GM06990 (cell line): ENCODE data around the gene EPHX1.
"Not testable (repeated sequence)": the region's sequence is repeated elsewhere in the genome, so short reads cannot be mapped to it uniquely, and the experiment has no call there.

ENCODE experiments used
- DNase-seq: peaks from one replicate; pipeline ENCODE4 v3.0.0-alpha.2; 2011; ENCODE audit not compliant: insufficient read length; ENCODE audit errors: extremely low read depth
- H3K27me3 ChIP-seq: replicated peaks from 2 replicates; pipeline ENCODE4 v1.6.0; 2011; ENCODE audit warnings: low read length; ENCODE audit not compliant: control insufficient read depth, insufficient read depth
- H3K36me3 ChIP-seq: 2 replicates; pipeline ENCODE4 v1.5.1; 2011; ENCODE audit warnings: low read length; ENCODE audit not compliant: control insufficient read depth, insufficient read depth
- H3K4me3 ChIP-seq: replicated peaks from 2 replicates; pipeline ENCODE4 v1.5.1; 2011; ENCODE audit warnings: low read depth, mild to moderate bottlenecking, control low read depth, low read length
- TF ChIP-seq, protein P1 (sequence below): IDR thresholded peaks from 2 replicates; pipeline ENCODE4 v1.5.1; 2011; ENCODE audit warnings: low read length, control low read depth, mild to moderate bottlenecking, inconsistent platforms; ENCODE audit not compliant: insufficient read depth, poor library complexity, severe bottlenecking

EPHX1 gene

DNA sequence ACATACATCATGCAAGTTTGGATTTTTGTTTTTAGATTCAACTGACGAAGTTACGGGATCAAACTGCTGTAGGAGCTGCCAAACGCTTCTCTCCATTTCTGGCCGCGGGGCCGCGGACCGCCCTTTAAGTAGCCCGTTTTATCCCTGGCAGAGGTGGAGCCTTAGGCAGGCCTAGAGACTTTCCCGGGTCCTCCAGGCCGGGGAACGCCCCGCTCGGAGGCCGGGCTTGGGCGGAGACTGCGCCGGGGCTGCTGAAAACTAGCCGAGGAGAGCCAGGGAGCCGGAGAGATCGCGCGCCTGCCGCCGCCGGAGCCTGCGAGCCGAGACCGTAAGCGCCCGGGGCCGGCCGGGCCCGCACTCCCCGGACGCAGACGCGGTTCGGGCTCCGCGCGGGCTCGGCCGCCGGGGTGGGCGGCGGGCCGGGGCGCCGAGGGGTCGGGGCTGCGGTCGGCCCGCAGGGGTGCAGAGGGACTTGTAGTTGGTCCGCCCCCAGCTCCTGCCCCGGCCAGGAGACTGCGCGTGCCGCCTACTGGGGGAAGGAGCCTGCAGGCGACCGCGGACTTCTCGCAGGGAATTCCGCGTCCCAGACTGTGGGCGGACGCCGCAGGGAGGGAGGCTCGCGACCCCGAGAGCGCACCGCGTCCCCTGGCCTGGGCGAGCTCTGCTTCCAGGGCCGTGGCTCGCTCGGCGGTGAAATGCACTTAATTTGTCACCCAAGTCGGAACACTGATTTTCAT is at the start of gene EPHX1:
TSS of gene EPHX1 (plus strand) at position 283 of the 737 bp plus-strand sequence. CDS start 18,606 bp downstream, outside the sequence.
- no peaks in the 10 kb centered on the region for H3K27me3 ChIP-seq
- TF ChIP-seq, protein P1, sequence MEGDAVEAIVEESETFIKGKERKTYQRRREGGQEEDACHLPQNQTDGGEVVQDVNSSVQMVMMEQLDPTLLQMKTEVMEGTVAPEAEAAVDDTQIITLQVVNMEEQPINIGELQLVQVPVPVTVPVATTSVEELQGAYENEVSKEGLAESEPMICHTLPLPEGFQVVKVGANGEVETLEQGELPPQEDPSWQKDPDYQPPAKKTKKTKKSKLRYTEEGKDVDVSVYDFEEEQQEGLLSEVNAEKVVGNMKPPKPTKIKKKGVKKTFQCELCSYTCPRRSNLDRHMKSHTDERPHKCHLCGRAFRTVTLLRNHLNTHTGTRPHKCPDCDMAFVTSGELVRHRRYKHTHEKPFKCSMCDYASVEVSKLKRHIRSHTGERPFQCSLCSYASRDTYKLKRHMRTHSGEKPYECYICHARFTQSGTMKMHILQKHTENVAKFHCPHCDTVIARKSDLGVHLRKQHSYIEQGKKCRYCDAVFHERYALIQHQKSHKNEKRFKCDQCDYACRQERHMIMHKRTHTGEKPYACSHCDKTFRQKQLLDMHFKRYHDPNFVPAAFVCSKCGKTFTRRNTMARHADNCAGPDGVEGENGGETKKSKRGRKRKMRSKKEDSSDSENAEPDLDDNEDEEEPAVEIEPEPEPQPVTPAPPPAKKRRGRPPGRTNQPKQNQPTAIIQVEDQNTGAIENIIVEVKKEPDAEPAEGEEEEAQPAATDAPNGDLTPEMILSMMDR = peak; percentile 29
- no peaks in the 10 kb centered on the region for H3K36me3 ChIP-seq
- DNase-seq = peak; percentile 79
- peak within 1 kb of the TSS; percentile 73 for H3K4me3 ChIP-seq

DNA sequence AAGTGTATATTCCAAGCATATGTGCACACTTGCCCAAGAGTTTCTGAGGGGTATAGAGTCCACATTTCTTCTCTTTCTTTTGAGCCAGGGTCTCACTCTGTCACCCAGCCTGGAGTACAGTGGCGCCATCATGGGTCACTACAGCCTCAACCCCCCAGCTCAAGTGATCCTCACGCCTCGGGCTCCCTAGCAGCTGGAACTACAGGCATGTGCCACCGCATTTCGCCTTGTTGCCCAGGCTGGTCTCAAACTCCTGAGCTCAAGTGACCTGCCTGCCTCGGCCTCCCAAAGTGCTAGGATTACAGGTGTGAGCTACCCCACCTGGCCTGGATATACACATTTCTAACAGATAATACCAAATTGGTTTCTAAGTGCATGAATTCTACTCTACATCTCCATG is 49.4 kb upstream of the EPHX1 start:
- TF ChIP-seq, protein P1 = no peak

DNA sequence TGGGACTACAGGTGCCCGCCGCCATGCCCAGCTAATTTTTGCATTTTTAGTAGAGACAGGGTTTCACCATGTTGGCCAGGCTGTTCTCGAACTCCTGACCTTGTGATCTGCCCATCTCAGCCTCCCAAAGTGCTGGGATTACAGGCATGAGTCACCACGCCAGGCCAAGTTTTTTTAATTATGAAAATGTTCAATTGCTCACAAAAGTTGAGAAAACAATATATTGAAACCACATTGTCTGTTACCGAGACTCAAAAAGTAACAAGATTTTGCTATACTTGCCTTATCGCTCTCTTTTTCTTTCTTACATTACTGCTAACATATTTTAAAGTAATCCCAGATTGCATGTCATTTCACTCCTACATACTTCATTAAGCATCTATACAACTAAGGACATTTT is 48.5 kb upstream of the EPHX1 start:
- DNase-seq, H3K36me3 ChIP-seq, H3K27me3 ChIP-seq, H3K4me3 ChIP-seq: not testable (repeated sequence)

More for the DNA sequence above, 49.4 kb upstream of the EPHX1 start:
- DNase-seq = no peak
- H3K36me3 ChIP-seq = no peaks in the 10 kb centered on the region
- H3K4me3 ChIP-seq = no peak overlapping the region
- H3K27me3 ChIP-seq = no peaks in the 10 kb centered on the region

DNA sequence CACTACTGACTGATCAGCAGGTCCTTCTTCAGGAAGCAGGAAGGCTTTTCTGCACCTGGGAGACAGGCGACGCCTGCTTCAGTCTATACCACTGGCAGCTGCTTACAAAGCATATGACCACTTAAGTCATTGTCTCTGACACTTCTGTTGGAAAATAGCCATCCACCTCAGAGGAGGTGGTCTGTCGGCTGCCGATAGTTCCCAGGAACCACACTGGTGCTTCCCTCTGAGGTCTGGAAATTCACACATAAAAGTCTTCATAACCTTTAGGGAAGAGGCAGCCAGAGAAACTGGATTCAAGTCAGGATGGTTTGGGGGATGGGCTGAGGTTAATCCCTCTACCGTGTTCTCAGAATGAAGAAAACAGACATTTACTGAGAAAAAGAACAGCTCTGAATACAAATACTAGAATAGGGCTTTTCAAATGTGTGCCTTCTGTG is 47.9 kb upstream of the EPHX1 start:
- no peak for DNase-seq
- Histone ChIP-seq H3K4me3 (no peak overlapping the region), H3K27me3 (no peaks in the 10 kb centered on the region), H3K36me3 (no peaks in the 10 kb centered on the region)
- TF ChIP-seq, protein P1 = no peak

DNA sequence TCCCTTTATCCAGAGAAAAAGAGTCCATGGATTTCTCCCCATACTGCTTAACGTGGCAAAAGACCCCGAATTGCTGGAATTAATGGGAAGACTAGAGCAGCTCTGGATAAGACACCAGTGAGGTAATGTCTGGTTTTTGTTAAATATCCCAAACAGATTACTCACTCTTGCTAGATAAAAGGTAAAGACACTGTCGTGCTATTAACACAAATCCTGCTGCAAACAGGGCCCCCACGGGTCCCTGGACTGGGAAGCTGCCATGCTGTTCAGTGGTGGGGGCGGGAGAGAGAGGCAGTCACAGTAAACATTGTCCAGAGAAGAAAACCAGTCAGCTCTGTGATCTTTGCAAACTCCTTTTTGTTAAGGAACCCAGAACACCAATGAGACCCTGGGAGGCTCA is 47.5 kb upstream of the EPHX1 start:
- H3K27me3 ChIP-seq = no peaks in the 10 kb centered on the region
- H3K4me3 ChIP-seq = no peak overlapping the region
- TF ChIP-seq, protein P1 = no peak
- H3K36me3 ChIP-seq = no peaks in the 10 kb centered on the region
- no peak for DNase-seq

DNA sequence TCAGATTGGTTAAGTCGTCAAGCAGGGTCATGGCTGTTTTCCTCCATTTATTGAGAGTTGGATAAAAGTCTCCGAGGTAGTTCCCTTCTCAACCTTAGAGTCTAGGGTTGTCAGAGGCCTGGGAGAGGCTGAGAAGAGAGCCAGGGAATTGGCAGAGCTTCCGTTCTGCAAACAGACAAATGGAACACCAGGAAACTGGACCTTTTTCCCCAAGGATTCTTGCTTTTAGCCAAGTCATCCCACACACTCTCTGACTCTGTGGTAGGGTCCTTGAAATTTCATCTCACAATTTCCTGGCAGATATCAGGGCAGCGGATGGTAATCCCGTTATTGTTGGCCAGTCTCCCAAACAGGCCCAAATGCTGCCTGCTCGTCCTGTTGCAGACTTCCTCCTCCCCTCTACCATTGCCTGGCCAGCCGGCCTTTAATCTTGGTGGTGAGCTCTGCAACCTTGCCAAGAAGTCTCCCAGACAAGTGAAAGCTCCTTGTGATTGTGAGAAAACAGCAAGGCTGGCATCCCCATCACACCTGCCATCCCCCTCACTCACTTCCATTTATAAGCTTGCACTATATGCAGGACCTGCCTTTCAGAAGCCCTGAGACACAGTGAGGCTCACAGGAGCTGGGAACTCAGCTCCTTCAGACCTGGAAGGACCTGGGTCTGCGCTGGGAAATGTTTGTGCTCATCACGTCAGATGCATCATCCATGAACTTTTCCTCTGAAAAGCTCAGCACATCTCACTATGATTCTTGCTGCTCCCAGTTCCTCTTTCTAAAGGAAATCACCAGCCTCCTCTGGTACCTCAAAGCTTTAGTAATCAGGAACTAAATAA is 46.0 kb upstream of the EPHX1 start:
- no peak overlapping the region for H3K4me3 ChIP-seq
- no peaks in the 10 kb centered on the region for H3K36me3 ChIP-seq
- TF ChIP-seq, protein P1 = no peak
- DNase-seq = no peak
- no peaks in the 10 kb centered on the region for H3K27me3 ChIP-seq
